Skeletal muscle satellite cell (primary cell): ENCODE data around the gene KNDC1. TPM values are rescaled to one million over a fixed set of nuclear protein-coding genes. Genes with fewer than 3 reads are reported as not detected.
A peak's percentile ranks its signal among the peaks of the same experiment; 100 is the strongest.
"Not testable (repeated sequence)": the region's sequence is repeated elsewhere in the genome, so short reads cannot be mapped to it uniquely, and the experiment has no call there.

ENCODE experiments used
- H3K27me3 ChIP-seq: 2 replicates; pipeline ENCODE4 v1.7.0; 2013; ENCODE audit warnings: low read length; ENCODE audit not compliant: control insufficient read depth, insufficient read depth
- H3K36me3 ChIP-seq: 2 replicates; pipeline ENCODE4 v1.7.0; 2013; ENCODE audit warnings: mild to moderate bottlenecking, control low read depth, low read length; ENCODE audit not compliant: insufficient read depth
- H3K4me1 ChIP-seq: 2 replicates; pipeline ENCODE4 v1.7.0; 2013; ENCODE audit warnings: low read length; ENCODE audit not compliant: control insufficient read depth, insufficient read depth
- H3K4me2 ChIP-seq: 2 replicates; pipeline ENCODE4 v1.7.0; 2013; ENCODE audit warnings: mild to moderate bottlenecking, low read length
- H3K4me3 ChIP-seq: 2 replicates; pipeline ENCODE4 v1.7.0; 2013; ENCODE audit warnings: low read length
- H3K9ac ChIP-seq: 2 replicates; pipeline ENCODE4 v1.7.0; 2013; ENCODE audit warnings: mild to moderate bottlenecking, low read depth, low read length, moderate library complexity
- H3K9me3 ChIP-seq: replicated peaks from 2 replicates; pipeline ENCODE4 v1.7.0; 2013; ENCODE audit warnings: mild to moderate bottlenecking, control low read depth, low read length
- total RNA-seq: library from RNA; depleted of rRNA; stranded (reverse); fragments of >200 nt; gene quantifications from 2 replicates; pipeline ENCODE4 v1.2.3, GENCODE V29; 2012; rRNA removed

The KNDC1 gene, protein sequence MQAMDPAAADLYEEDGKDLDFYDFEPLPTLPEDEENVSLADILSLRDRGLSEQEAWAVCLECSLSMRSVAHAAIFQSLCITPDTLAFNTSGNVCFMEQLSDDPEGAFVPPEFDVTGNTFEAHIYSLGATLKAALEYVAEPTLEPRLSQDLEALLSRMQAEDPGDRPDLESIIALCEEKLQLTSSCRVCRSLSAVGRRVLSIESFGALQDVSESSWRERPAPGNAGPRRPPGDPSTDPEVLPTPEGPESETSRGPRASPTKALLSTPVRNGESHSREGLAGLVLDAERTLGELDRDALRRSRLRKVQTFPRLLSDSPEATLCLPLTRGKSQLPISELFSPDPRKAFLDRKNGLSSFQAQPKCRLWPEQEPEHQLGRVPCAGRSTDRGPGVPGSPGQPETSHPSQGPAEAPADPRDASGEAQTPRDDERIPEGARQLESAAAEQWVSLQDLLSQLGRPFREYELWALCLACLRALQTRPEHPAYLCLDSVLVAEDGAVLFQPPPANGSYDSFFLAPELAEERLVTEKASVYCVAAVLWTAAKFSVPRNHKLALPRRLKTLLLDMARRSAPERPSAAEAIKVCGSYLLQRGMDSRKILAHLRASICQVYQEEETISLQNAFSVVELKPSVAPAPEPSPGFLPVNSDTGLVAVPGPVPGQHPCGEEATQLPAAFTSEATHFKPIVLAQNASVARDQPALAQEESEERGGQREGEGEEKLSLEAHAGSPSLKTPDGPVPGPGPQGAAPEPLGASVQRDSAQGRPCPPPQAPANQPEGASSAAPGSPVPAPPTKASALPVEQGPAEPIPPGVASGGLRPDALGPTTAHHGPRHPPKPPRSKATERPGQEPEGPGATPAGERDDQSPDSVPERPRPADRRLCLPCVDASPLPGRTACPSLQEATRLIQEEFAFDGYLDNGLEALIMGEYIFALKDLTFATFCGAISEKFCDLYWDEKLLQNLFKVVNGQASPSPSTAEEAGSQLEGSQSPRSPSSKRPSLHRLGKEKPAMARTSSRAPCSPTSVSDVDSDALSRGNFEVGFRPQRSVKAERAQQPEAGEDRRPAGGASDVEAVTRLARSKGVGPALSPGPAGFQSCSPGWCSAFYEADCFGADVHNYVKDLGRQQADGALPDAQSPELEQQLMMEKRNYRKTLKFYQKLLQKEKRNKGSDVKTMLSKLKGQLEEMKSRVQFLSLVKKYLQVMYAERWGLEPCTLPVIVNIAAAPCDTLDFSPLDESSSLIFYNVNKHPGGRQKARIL (N-terminal part only)
- total RNA-seq, result under 0.01 and 1.8 TPM in 2 replicates

DNA sequence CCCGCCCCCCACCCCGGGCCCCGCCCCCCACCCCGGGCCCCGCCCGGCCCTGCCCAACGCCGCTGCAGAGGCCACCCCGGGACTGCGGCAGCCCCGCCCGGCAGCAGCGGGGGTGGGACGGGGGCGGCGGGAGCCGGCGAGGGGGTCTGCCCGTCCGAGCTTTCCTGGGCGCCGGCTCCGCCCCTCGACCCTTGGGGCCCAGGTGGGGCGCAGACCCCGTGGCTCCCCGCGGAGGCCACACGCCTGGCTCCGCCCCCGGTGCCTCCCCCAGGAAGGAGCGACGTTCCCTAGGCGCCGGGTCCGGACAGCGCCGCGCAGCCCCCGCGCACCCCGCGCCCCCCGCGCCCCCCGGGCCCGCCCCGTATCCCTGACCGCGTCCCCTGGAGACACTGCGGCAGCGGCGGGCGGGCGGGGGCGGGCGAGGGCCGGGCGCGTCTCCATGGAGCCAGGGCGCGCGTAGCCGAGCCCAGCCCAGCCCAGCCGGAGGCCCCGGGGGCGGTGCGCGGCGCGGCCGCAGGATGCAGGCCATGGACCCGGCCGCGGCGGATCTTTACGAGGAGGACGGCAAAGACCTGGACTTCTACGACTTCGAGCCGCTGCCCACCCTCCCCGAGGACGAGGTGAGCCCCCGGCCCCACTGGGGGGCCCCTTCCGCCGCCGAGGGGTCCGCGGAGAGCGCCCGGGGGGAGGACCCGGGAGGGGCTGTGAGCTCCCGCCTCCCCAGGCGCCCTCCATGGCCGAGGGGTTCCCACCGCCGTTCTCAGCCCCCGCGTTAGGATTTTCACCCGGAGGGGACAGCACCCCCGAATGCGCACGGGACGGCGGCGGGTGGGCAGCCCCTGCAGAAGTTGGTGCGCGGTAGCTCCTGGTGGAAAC, at the start of gene KNDC1:
TSS of gene KNDC1 (plus strand) at position 270 of the 876 bp plus-strand sequence. CDS start at position 519, 249 bp downstream.
- Histone ChIP-seq H3K9me3 (no peaks in the 10 kb centered on the region), H3K4me3 (peak within 1 kb of the TSS; percentile 62), H3K27me3 (peaks cover 45% of the 10 kb centered on the region), H3K4me1 (peaks cover 6% of the 10 kb centered on the region), H3K9ac (peak within 1 kb of the TSS; percentile 30), H3K4me2 (peak within 1 kb of the TSS; percentile 74), H3K36me3 (no peaks in the 10 kb centered on the region)

DNA sequence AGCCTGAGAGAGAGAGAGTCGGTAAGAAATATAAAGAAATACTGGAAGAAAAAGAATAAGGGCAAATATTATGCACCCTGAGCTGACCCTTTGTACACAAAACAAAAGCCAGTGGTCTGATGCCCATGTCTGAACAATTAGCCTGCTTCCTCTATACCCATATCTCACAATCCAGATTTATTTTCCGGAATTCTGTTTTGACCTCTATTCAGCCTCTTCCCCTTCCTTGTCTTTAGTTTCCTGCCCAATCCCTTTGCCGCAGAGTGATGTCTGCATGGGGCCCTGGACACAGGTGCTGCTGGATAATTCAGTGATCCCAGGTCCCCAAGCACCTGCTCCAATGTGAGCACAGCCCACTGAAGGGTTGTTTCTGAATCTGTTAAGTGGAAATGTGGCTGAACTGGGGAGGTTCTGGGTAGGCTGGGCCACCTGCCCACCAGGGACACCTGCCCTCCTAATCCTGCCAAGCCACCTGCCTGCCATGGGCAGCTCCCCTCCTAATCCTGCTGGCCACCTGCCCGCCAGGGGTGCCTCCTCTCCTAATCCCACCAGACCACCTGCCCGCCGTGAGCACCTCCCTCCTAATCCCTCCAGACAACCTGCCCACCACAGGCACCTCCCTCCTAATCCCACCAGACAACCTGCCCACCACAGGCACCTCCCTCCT, 49.3 kb upstream of the KNDC1 start:
- Histone ChIP-seq H3K4me2 (no peak overlapping the region), H3K9ac (no peak overlapping the region), H3K9me3 (peaks cover 4% of the 10 kb centered on the region), H3K4me3 (no peak overlapping the region), H3K36me3 (no peaks in the 10 kb centered on the region), H3K27me3 (peaks cover 10% of the 10 kb centered on the region), H3K4me1 (no peaks in the 10 kb centered on the region)

DNA sequence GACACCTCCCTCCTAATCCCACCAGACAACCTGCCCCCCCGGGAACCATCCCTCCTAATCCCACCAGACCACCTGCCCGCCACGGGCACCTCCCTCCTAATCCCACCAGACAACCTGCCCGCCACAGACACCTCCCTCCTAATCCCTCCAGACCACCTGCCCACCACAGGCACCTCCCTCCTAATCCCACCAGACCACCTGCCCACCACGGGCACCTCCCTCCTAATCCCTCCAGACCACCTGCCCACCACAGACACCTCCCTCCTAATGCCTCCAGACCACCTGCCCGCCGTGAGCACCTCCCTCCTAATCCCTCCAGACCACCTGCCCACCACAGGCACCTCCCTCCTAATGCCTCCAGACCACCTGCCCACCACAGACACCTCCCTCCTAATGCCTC, 48.4 kb upstream of the KNDC1 start:
- H3K36me3 ChIP-seq, H3K9me3 ChIP-seq, H3K4me2 ChIP-seq, H3K4me1 ChIP-seq, H3K4me3 ChIP-seq, H3K9ac ChIP-seq: not testable (repeated sequence)
- H3K27me3 ChIP-seq, result peaks cover 10% of the 10 kb centered on the region

DNA sequence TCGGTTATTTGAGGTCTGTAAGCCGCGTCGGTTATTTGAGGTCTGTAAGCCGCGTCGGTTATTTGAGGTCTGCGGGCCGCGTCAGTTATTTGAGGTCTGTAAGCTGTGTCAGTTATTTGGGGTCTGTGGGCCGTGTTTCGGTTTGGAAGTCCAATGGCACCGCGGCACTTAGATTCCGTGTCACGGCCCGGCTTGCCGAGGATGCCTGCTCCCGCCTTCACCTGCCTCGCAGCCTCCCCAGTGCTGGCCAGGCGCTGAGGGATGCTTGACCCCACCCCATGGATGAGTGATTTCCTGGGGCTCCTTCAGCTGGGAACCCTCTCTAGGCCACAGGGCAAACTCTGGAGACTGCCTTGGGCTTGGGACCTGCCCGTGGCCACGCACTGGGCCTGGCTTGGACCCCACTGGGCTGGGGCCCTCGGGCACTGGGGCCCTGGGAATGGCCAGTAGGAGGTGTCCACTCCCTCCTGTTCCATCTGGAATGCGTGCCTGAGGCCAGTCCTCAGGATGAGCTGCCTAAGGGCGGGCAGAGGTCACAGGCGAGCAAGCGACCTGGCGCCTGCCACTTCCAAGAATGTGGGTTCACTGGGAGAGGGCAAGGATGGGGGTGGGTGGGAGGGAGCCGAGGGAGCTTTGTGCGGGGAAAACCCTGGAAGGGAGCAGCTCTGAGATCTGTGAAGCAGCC, 46.7 kb upstream of the KNDC1 start:
- H3K4me1 ChIP-seq, result no peaks in the 10 kb centered on the region
- H3K27me3 ChIP-seq, result peaks cover 10% of the 10 kb centered on the region
- H3K9ac ChIP-seq, result no peak overlapping the region
- H3K4me3 ChIP-seq, result no peak overlapping the region
- H3K4me2 ChIP-seq, result no peak overlapping the region
- H3K36me3 ChIP-seq, result no peaks in the 10 kb centered on the region
- peaks cover 3% of the 10 kb centered on the region for H3K9me3 ChIP-seq

DNA sequence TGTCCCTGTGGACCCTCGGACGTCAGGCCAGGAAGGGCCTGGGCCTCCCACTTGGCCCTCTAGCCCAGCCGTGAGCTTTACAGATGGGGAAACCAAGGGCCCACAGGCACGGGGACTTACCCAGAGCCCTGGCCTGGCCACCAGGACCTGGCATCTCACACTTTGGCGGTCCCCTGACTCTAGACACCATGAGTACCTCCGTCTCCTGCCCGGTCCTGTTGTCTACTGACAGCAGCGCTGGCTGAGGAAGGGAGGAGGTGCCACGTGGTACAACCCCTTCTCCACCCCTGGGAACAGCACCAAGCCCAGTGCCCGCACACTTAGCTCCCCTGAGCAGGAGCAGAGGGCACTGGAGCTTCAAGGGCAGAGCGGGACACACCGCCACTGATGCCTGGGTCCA, 46.2 kb upstream of the KNDC1 start:
- Histone ChIP-seq H3K4me3 (no peak overlapping the region), H3K27me3 (peaks cover 10% of the 10 kb centered on the region), H3K4me1 (no peaks in the 10 kb centered on the region), H3K9me3 (no peaks in the 10 kb centered on the region), H3K4me2 (no peak overlapping the region), H3K9ac (no peak overlapping the region), H3K36me3 (no peaks in the 10 kb centered on the region)

DNA sequence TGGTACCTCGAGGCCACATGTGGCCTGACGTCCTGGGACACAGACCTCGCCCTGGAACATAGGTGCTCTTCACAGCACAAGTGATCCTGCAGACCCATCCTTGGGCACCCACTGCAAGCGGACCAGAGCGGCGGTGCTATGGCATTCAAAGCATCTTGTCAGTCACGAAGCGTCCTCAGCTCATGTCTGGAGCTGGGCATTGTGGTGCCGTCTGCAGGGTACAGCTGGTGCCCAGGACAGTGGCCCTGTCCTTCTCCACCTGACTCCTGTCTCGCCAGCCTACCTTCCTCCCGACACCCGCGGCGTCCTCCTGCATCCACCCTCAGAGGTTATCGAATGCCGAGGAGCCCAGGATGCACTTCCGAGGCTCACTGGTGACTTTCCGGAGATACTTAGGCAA, 45.8 kb upstream of the KNDC1 start:
- H3K9me3 ChIP-seq, result no peaks in the 10 kb centered on the region
- no peak overlapping the region for H3K4me3 ChIP-seq
- no peaks in the 10 kb centered on the region for H3K36me3 ChIP-seq
- H3K27me3 ChIP-seq, result peaks cover 10% of the 10 kb centered on the region
- no peaks in the 10 kb centered on the region for H3K4me1 ChIP-seq
- H3K4me2 ChIP-seq, result no peak overlapping the region
- no peak overlapping the region for H3K9ac ChIP-seq

DNA sequence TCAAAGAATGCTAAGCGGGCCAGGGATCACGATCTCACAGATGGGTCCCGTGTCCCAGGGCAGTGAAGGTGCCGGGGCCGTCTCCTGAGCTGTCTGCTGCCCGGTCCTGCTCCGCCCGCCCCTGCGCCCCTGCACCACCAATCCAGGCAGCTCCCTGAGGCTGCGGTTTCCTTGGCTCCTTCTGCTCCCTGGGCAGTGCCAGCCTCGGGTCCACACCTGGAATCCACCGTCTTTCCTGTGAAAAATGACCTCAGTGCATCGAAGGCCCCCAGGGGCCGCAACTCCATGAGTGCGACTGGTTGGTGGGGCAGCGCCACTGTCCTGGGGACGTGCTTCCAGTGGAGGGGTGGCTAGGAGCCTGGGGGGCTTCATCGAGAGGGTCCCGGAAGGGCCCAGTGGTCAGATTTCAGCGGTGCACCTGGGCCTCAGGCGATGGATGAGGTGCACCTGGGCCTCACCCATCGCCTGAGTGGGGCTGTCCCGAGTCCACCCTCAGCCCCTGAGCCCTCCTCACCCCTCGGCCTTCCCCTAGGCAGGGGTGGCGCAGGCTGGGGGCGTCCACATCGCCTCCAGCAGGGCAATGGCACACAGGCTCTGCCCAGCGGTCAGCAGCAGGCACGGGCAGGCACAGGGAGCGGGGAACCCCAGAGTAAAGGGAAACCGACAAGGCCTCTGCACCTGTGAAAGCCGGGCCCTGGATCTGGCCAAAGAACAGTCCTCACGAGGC, 45.1 kb upstream of the KNDC1 start:
- Histone ChIP-seq H3K9me3 (no peaks in the 10 kb centered on the region), H3K9ac (no peak overlapping the region), H3K36me3 (no peaks in the 10 kb centered on the region), H3K4me3 (no peak overlapping the region), H3K27me3 (peaks cover 8% of the 10 kb centered on the region), H3K4me2 (no peak overlapping the region), H3K4me1 (no peaks in the 10 kb centered on the region)

DNA sequence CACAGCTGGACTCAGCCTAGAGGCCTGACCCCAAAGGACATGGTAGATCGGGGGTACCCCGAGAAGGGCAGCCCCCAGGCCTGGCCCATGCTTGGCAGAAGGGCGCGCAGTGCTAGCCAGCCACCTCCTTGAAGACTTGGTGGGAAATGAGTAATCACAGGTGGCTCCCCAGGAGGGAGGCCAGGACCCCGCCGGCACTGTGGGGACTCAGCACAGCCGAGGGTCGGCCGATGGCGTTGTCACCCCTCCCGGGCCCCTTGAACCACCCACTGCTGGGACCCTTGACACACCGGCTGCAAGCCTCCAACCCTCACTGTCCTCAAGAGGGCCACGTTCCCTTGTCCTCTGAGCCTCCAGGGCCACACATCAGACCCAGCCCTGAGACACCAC, 44.6 kb upstream of the KNDC1 start:
- H3K4me3 ChIP-seq, result no peak overlapping the region
- no peaks in the 10 kb centered on the region for H3K36me3 ChIP-seq
- H3K4me1 ChIP-seq, result no peaks in the 10 kb centered on the region
- H3K27me3 ChIP-seq, result peaks cover 3% of the 10 kb centered on the region
- no peaks in the 10 kb centered on the region for H3K9me3 ChIP-seq
- no peak overlapping the region for H3K9ac ChIP-seq
- H3K4me2 ChIP-seq, result no peak overlapping the region

DNA sequence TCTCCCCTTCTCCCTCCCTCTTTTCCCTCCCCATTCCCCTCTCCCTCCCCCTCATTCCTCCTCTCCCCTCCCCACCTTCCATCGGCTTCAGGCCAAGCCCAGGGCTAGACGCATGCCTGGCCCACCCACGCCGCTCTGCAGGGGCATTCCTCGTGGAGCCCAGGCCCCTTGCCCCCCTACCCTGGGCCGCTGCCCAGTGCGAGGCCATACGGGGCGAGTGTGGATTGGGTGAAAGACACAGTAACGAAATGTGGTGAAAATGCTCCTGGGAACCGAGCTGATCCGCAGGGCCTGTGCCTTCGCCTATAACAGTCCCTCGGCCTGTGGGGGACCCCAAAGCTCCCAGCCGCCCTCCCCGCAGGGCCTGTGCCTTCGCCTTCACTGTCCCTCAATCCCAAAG, 44.0 kb upstream of the KNDC1 start:
- Histone ChIP-seq H3K27me3 (no peaks in the 10 kb centered on the region), H3K9me3 (no peaks in the 10 kb centered on the region), H3K4me2 (no peak overlapping the region), H3K4me1 (no peaks in the 10 kb centered on the region), H3K4me3 (no peak overlapping the region), H3K36me3 (no peaks in the 10 kb centered on the region), H3K9ac (no peak overlapping the region)
